Activated CD8-positive, alpha-beta memory T cell treated with anti-CD3 and anti-CD28 coated beads, Interleukin-2, amount 50 U/mL, for 4 hours (primary cell): Measurements from ENCODE around the gene EIF3A.

Experiments used
- DNase-seq: peaks from one replicate; pipeline ENCODE4 v3.0.0-alpha.2; 2020

The EIF3A gene

DNA sequence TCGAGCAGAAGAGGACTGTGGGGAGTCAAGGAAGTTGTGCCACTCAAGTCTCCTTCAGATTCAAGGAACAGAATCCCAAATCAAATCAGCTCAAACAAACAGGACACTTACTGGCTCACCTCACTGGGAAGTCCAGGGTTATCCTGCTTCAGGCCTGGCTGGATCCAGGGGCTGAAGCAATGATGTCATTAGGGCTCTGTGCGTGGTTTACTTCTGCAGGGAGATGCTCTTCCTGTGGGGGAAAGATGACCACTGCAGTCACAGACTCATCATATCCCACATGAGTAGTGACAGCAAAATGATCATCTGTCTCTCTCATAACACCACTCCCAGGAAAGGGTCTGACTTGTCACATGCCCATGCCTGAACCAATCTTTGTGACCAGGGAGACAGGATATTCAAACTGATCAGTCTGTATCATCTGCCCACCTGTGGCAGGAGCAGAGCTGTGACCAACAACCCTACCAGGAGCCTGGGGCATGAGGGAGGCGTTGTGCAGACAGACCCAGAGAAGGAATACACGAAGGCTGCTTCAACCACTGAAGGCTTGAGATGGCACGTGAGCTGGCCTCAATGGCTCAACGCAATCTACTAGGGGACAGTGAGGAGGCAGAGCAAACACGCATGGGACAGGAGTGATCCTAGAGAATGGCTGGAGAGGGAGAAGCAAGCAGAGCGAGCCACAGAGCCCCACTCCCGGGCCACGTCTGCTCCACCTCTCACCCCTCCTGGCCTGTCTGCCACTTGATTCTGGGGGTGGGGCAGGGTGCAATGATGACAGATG, 78.7 kb downstream of the EIF3A start:
- no peak for DNase-seq

DNA sequence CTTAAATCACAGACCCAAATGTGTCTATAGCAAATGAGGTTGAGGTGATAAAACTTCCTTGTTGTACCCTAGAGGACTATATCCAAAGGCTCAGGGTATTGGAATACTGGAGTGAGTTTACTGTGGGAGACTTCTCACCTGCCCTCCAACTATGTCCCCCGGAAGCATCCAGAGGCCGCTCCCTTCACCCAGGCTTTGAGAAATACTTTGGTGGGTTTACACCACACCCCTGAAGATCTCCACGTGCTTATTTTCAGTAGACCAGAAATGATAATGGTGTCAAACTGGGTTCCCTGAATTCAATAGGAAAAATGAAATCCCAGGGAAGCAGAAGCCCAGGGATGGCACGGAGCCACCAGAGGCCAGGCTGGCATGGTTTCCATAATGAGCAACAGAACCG, 82.4 kb downstream of the EIF3A start:
- no peak for DNase-seq

DNA sequence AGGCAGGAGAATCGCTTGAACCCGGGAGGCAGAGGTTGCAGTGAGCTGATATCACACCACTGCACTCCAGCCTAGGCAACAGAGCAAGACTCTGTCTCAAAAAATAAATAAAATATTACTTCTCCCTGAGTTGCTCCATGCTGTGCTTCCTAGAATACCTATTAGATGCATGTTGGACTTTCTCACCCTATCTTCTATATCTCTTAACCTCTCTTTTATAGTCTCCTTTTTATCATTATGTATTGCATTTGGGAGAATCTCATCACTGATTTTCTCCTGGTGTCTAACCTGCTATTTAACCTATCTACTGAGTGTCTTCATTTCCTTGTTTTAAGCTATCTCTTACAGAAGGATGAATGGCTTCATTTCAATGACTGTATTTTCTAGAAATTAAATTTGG, 83.2 kb downstream of the EIF3A start:
- no peak for DNase-seq

DNA sequence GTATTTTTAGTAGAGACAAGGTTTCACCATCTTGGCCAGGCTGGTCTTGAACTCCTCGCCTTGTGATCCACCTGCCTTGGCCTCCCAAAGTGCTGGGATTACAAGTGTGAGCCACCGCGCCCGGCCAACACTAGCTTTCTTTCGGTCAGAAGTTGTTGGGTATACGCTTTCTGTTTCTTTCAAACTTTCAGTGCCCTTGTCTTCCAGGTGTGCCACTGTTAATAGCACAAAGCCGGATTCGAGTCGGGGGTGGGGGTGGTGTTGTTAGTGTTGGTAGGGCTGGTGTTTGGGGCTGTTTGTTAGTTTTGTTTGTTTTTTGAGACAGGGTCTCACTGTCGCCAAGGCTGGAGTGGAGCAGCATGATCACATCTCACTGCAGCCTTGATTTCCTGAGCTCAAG, 84.9 kb downstream of the EIF3A start:
- DNase-seq: no peak

DNA sequence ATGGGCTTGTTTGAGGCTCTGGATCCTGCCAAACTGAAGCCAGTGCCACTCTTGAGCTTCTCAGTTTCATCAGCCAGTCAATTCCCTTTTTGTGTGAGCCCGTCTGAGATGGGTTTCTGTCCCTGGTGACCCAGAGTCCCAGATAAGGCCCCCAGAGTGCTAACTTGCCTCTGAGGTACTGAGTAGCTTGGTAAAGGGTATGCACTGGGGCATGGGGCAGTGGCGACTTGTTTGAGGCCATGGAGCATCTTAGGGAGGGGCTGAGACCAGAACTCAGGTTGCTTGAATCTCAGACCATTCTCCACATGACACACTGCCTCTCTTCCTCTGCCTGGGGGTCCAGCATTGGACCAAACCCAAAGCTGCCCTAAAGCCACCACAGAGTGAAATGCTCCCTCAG, 86.3 kb downstream of the EIF3A start:
- no peak for DNase-seq

DNA sequence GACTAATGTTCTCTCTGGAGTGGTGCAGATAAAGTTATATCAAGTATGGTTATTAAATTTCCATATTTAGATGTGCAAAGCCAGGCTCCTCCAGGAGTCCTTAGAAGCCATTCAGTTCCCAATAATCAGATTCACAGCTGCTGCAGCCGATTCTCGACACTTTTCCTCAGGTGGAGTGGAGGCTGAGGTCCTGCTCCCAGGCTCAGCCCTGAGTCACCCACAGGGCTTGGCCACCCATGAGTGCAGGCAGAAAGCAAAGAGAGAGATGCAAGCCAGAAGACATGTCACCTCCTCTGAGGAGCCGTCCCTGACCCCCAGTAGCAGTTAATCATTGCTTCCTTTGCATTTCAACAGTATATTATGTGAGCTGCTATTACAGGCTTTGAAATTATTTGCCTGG, 87.4 kb downstream of the EIF3A start:
- DNase-seq: no peak

DNA sequence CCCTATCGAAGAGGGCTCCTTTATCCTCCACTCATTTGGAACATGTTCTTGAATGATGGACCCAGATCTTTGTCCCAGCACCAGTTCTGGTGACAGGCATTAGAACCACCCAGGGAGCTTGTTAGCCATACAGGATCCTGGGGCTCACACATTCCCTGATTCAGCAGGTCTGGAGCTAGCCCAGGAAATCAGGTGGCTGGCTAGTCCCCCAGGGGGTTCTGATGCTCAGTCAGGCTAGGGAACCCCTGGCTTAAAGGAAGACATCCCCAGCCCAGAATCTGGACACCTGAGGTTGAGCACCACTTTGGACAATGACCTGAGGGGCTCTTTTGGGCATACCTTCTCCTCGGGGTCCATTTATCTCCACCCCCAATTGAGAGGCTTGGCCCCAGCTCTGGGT, 88.1 kb downstream of the EIF3A start:
- DNase-seq: no peak

DNA sequence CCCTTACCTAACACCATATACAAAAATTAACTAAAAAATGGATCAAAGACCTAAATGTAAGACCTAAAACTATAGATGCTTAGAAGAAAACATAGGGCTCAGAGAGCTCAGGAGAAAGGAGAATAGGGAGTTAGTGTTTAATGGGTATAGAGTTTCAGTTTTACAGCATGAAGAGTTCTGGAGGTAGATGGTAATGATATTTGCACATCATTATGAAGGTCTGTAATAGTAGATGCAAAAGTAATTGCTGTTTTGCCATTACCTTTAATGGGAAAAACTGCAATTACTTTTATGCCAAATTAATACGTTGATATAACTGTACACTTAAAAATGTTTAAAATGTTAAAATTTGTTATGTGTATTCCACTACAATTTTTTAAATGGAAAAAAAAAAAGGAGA, 90.3 kb downstream of the EIF3A start:
- no peak for DNase-seq

DNA sequence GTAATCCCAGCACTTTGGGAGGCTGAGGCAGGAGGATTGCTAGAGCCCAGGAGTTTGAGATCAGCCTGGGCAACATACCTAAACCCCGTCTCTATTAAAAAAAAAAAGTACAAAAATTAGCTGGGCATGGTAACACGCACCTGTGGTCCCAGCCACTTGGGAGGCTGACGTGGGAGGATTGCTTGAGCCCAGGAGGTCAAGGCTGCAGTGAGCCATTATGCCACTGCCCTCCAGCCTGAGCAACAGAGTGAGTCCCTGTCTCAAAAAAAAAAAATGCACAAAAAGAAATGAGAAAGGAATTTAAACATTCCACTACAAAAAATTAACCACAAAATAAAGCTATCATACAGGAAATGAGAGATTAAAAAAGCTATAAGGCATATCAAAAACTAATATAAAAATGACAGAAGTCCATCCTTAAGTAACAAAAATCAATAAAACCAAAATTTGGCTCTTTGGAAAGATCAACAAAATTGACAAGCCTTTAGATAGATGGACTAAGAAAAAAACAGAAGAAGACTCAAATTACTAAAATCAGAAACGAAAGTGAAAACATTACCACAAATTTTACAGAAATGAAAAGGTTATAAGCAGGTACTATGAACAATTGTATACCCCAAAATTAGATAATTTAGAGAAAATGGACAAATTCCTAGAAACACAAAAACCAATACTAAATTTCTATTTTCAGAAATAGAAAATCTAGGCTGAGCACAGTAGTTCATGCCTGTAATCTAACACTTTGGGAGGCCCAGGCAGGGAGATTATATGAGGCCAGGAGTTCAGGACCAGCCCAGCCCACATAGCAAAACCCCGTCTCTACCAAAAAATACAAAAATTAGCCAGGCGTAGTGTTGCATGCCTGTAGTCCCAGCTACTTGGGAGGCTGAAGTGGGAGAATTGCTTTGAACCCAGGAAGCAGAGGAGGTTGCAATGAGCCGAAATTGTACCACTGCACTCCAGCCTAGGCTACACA, 93.5 kb downstream of the EIF3A start:
- DNase-seq: no peak

DNA sequence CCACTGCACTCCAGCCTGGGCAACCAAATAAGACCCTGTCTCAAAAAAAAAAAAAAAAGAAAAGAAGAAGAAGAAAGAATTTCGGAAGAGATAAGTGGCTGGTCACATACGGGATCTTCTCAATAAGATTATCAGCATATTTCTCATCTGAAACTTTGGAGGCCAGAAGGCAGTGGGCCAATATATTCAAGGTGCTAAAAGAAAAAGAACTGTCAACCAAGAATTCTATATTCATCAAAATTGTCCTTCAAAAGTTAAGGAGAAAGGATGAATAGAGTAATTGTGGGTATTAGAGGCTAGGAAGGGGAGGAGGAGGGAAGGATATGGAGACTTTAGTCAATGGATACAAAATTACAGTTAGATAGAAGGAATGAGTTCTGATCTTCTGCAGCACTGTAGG, 95.0 kb downstream of the EIF3A start:
- no peak for DNase-seq
